NB4 (cell line): ENCODE data around the gene SMIM1.

Experiments
- MYC ChIP-seq: IDR thresholded peaks from 2 replicates; pipeline ENCODE4 v1.6.1; 2011; ENCODE audit warnings: low read depth, low read length
- POLR2A ChIP-seq: IDR thresholded peaks from 2 replicates; pipeline ENCODE4 v1.6.1; 2011; ENCODE audit warnings: mild to moderate bottlenecking; ENCODE audit not compliant: insufficient read length; ENCODE audit errors: extremely low read depth
- TF ChIP-seq, protein P1 (sequence below): IDR thresholded peaks from one replicate; pipeline ENCODE4 v1.5.1; 2012; ENCODE audit warnings: low read depth, low read length
- TF ChIP-seq, protein P2 (sequence below): IDR thresholded peaks from 2 replicates; pipeline ENCODE4 v1.6.1; 2011; ENCODE audit warnings: low read depth, low read length

DNA sequence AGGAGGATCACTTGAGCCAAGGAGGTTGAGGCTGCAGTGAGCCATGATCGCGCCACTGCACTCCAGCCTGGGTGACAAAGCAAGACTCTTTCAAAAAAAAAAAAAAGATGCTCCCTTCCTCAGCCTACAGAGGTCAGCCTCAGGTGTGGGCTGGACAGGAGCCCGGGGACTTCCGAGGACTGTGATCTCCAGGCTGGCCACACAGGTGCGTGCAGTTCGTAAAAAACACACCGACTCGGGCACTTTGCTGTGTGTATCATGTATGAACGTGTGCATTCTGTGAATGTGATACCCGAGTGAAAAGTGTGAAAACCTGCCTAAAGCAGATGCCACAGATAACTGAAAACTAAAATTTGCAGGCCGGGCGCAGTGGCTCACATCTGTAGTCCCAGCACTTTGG lies 28.7 kb upstream of the SMIM1 start:
- TF ChIP-seq, protein P1, sequence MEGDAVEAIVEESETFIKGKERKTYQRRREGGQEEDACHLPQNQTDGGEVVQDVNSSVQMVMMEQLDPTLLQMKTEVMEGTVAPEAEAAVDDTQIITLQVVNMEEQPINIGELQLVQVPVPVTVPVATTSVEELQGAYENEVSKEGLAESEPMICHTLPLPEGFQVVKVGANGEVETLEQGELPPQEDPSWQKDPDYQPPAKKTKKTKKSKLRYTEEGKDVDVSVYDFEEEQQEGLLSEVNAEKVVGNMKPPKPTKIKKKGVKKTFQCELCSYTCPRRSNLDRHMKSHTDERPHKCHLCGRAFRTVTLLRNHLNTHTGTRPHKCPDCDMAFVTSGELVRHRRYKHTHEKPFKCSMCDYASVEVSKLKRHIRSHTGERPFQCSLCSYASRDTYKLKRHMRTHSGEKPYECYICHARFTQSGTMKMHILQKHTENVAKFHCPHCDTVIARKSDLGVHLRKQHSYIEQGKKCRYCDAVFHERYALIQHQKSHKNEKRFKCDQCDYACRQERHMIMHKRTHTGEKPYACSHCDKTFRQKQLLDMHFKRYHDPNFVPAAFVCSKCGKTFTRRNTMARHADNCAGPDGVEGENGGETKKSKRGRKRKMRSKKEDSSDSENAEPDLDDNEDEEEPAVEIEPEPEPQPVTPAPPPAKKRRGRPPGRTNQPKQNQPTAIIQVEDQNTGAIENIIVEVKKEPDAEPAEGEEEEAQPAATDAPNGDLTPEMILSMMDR: no peak
- TF ChIP-seq POLR2A (no peak), MYC (no peak)
- TF ChIP-seq, protein P2, sequence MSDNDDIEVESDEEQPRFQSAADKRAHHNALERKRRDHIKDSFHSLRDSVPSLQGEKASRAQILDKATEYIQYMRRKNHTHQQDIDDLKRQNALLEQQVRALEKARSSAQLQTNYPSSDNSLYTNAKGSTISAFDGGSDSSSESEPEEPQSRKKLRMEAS: no peak
